HG03135 (cell line): Measurements from ENCODE around the gene DDI2.
A peak's percentile ranks its signal among the peaks of the same experiment; 100 is the strongest.
"Not testable (repeated sequence)": the region's sequence is repeated elsewhere in the genome, so short reads cannot be mapped to it uniquely, and the experiment has no call there.

Experiments used
- ATAC-seq: cut with Tn5 transposase; IDR thresholded peaks from one replicate; pipeline ENCODE4 v1.9.1; 2021; ENCODE audit warnings: mild to moderate bottlenecking, moderate library complexity; ENCODE audit not compliant: unreplicated experiment

DDI2 gene

GRCh38 chr1:15676688-15677661, 59.7 kb downstream of the DDI2 start:
- ATAC-seq, result no peak

- ATAC-seq, result no peak
Measured at GRCh38 chr1:15678578-15678977, 61.3 kb downstream of the DDI2 start.

GRCh38 chr1:15680131-15680530, 62.9 kb downstream of the DDI2 start:
- ATAC-seq, result no peak

GRCh38 chr1:15680561-15681348, 63.5 kb downstream of the DDI2 start:
- no peak for ATAC-seq

- no peak for ATAC-seq
Measured at GRCh38 chr1:15681349-15682292, 64.4 kb downstream of the DDI2 start.

- no peak for ATAC-seq
Measured at GRCh38 chr1:15682936-15683341, 65.7 kb downstream of the DDI2 start.

GRCh38 chr1:15683345-15684039, 66.2 kb downstream of the DDI2 start:
- ATAC-seq, result no peak

- peak; percentile 49 for ATAC-seq
Measured at GRCh38 chr1:15684042-15684461, 66.8 kb downstream of the DDI2 start, which contains the start of gene PLEKHM2. Gene PLEKHM2 (plus strand): TSS chr1:15684320. CDS start chr1:15684559, 239 bp downstream.

- ATAC-seq, result peak; percentile 41
Measured at GRCh38 chr1:15684468-15685291, 67.4 kb downstream of the DDI2 start.

- no peak for ATAC-seq
Measured at GRCh38 chr1:15685820-15686219, 68.6 kb downstream of the DDI2 start.

- no peak for ATAC-seq
Measured at GRCh38 chr1:15687446-15687845, 70.2 kb downstream of the DDI2 start.

- ATAC-seq, result no peak
Measured at GRCh38 chr1:15690317-15690716, 73.1 kb downstream of the DDI2 start.

- ATAC-seq, result no peak
Measured at GRCh38 chr1:15691434-15692032, 74.3 kb downstream of the DDI2 start.

- ATAC-seq, result no peak
Measured at GRCh38 chr1:15692121-15692682, 74.9 kb downstream of the DDI2 start.

- ATAC-seq, result no peak
Measured at GRCh38 chr1:15693371-15693770, 76.1 kb downstream of the DDI2 start.

GRCh38 chr1:15696956-15697521, 79.8 kb downstream of the DDI2 start:
- peak; percentile 84 for ATAC-seq

GRCh38 chr1:15698201-15698600, 80.9 kb downstream of the DDI2 start:
- ATAC-seq, result no peak

GRCh38 chr1:15699321-15699720, 82.1 kb downstream of the DDI2 start:
- not testable (repeated sequence) for ATAC-seq
